Astrocyte (in vitro differentiated cells and primary cell): ENCODE measurements around the gene HSD17B8. TPM values are rescaled to one million over a fixed set of nuclear protein-coding genes. Genes with fewer than 3 reads are reported as not detected.

Experiments used
- DNase-seq: peaks from one replicate; pipeline ENCODE4 v3.0.0-alpha.2; 2010; ENCODE audit warnings: low read depth
- FAIRE-seq: peaks from 2 replicates; lab custom pipeline; 2011; peaks lifted over from hg19 to GRCh38; lab: Jason Lieb, UNC
- H2AFZ ChIP-seq: 2 replicates; pipeline ENCODE4 v1.6.0; 2012; ENCODE audit warnings: low read depth, low read length, inconsistent platforms
- H3K27ac ChIP-seq: 2 replicates; pipeline ENCODE4 v1.5.1; 2011; ENCODE audit warnings: low read depth, low read length, inconsistent platforms
- H3K27me3 ChIP-seq: 2 replicates; pipeline ENCODE4 v1.6.0; 2011; ENCODE audit warnings: low read length, inconsistent platforms; ENCODE audit not compliant: insufficient read depth
- H3K36me3 ChIP-seq: 2 replicates; pipeline ENCODE4 v1.5.1; 2011; ENCODE audit warnings: low read length, inconsistent platforms; ENCODE audit not compliant: insufficient read depth
- H3K4me1 ChIP-seq: 2 replicates; pipeline ENCODE4 v1.5.1; 2011; ENCODE audit warnings: low read length, inconsistent platforms; ENCODE audit not compliant: insufficient read depth
- H3K4me2 ChIP-seq: 2 replicates; pipeline ENCODE4 v1.6.0; 2012; ENCODE audit warnings: low read length, inconsistent platforms
- H3K4me3 ChIP-seq: 2 replicates; pipeline ENCODE4 v1.5.1; 2011; ENCODE audit warnings: low read depth, mild to moderate bottlenecking, low read length, inconsistent platforms; ENCODE audit not compliant: insufficient read depth
- H3K79me2 ChIP-seq: 2 replicates; pipeline ENCODE4 v1.6.0; 2012; ENCODE audit warnings: mild to moderate bottlenecking, low read length, inconsistent platforms; ENCODE audit not compliant: insufficient read depth
- H3K9ac ChIP-seq: 2 replicates; pipeline ENCODE4 v1.6.0; 2012; ENCODE audit warnings: mild to moderate bottlenecking, low read length, inconsistent platforms
- H3K9me3 ChIP-seq: 2 replicates; pipeline ENCODE4 v1.5.1; 2012; ENCODE audit warnings: low read depth, mild to moderate bottlenecking, low read length, inconsistent platforms; ENCODE audit not compliant: insufficient read depth
- H4K20me1 ChIP-seq: 2 replicates; pipeline ENCODE4 v1.6.0; 2012; ENCODE audit warnings: low read length, inconsistent platforms; ENCODE audit not compliant: insufficient read depth
- H3K27ac Mint-ChIP-seq: one replicate; pipeline ENCODE4 v1.8.0; 2021; ENCODE audit warnings: mild to moderate bottlenecking, mixed read lengths; ENCODE audit not compliant: unreplicated experiment
- H3K27me3 Mint-ChIP-seq: one replicate; pipeline ENCODE4 v1.8.0; 2021; ENCODE audit warnings: low read depth, mixed read lengths; ENCODE audit not compliant: unreplicated experiment
- H3K36me3 Mint-ChIP-seq: one replicate; pipeline ENCODE4 v1.8.0; 2021; ENCODE audit warnings: low read depth, mixed read lengths; ENCODE audit not compliant: unreplicated experiment
- H3K4me1 Mint-ChIP-seq: one replicate; pipeline ENCODE4 v1.8.0; 2021; ENCODE audit warnings: low read depth, mixed read lengths; ENCODE audit not compliant: unreplicated experiment
- H3K4me3 Mint-ChIP-seq: one replicate; pipeline ENCODE4 v1.8.0; 2021; ENCODE audit warnings: mild to moderate bottlenecking, moderate library complexity, mixed read lengths; ENCODE audit not compliant: unreplicated experiment
- H3K9me3 Mint-ChIP-seq: one replicate; pipeline ENCODE4 v1.8.0; 2021; ENCODE audit warnings: mild to moderate bottlenecking, mixed read lengths; ENCODE audit not compliant: unreplicated experiment
- CTCF ChIP-seq: IDR thresholded peaks from 2 replicates; pipeline ENCODE4 v1.5.1; 2011; ENCODE audit warnings: low read depth, mild to moderate bottlenecking, inconsistent platforms, low read length, moderate library complexity; ENCODE audit not compliant: insufficient read depth
- EZH2 ChIP-seq: IDR thresholded peaks from 2 replicates; pipeline ENCODE4 v1.6.1; 2012; ENCODE audit warnings: mild to moderate bottlenecking, low read length, inconsistent platforms; ENCODE audit not compliant: insufficient read depth
- total RNA-seq: library from RNA; stranded (reverse); gene quantifications from 2 replicates; pipeline ENCODE4 v1.2.1, GENCODE V29; 2021

HSD17B8 gene
- total RNA-seq, 1 donor from 2014 or later = 2.1 TPM

DNA sequence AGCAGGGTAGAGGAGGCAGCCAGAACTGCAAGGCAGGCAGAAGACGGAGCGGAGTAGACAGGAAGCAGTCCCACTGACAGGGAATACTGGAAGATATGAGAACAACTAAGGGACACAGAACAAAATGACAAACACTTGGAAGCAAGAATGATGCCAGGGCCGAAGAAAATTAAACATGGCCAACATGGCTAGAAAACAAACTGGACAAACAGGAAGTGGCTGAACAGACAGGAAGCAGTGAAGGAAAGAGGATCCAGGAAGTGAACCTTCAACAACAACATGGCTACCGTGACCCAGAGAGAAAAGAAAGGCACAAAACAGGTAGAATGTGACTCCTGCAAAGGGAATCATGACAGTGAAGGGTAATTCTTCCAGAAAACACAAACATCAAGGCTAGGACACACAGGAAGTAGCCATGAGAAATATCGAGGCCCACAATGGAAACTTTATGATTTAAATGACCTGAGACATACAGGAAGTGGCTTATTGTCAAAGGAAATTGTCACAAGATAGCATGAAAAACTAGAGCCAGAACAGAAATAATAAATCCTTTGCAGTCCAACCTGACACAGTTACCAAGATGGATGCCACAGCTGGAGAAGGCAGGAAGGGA is 21.3 kb upstream of the HSD17B8 start:
- H4K20me1 ChIP-seq = no peaks in the 10 kb centered on the region
- H3K4me1 Mint-ChIP-seq = no peaks in the 10 kb centered on the region
- H3K36me3 ChIP-seq = no peaks in the 10 kb centered on the region
- no peaks in the 10 kb centered on the region for H3K4me1 ChIP-seq
- no peak overlapping the region for H3K4me3 ChIP-seq
- TF ChIP-seq EZH2 = no peak
- peaks cover 2% of the 10 kb centered on the region for H3K9me3 Mint-ChIP-seq
- H3K27me3 Mint-ChIP-seq = peaks cover 28% of the 10 kb centered on the region
- H2AFZ ChIP-seq = peak overlapping the region; percentile 73
- no peak overlapping the region for H3K4me3 Mint-ChIP-seq
- H3K27me3 ChIP-seq = no peaks in the 10 kb centered on the region
- H3K9me3 ChIP-seq = no peaks in the 10 kb centered on the region
- no peaks in the 10 kb centered on the region for H3K79me2 ChIP-seq
- H3K9ac ChIP-seq = no peak overlapping the region
- DNase-seq (no peak), FAIRE-seq (no peak)
- H3K27ac Mint-ChIP-seq = no peak overlapping the region
- peaks cover 9% of the 10 kb centered on the region for H3K36me3 Mint-ChIP-seq
- H3K27ac ChIP-seq = no peak overlapping the region
- no peak overlapping the region for H3K4me2 ChIP-seq

- no peak for FAIRE-seq
- TF ChIP-seq CTCF = no peak
- no peak for TF ChIP-seq EZH2
- peaks cover 7% of the 10 kb centered on the region for H3K36me3 Mint-ChIP-seq
These were observed 19.3 kb upstream of the HSD17B8 start for GRCh38 chr6:33185190-33185589.

GRCh38 chr6:33185654-33186187 is 18.7 kb upstream of the HSD17B8 start:
- no peak overlapping the region for H3K4me3 Mint-ChIP-seq
- H3K27me3 ChIP-seq = no peaks in the 10 kb centered on the region
- no peaks in the 10 kb centered on the region for H3K4me1 ChIP-seq
- TF ChIP-seq EZH2 (no peak), CTCF (no peak)
- H3K4me2 ChIP-seq = no peak overlapping the region
- peaks cover 28% of the 10 kb centered on the region for H3K27me3 Mint-ChIP-seq
- no peak overlapping the region for H3K9ac ChIP-seq
- peaks cover 2% of the 10 kb centered on the region for H3K4me1 Mint-ChIP-seq
- no peaks in the 10 kb centered on the region for H3K79me2 ChIP-seq
- DNase-seq (no peak), FAIRE-seq (no peak)
- no peak overlapping the region for H3K27ac Mint-ChIP-seq
- no peak overlapping the region for H2AFZ ChIP-seq
- peaks cover 8% of the 10 kb centered on the region for H3K36me3 Mint-ChIP-seq
- H4K20me1 ChIP-seq = no peaks in the 10 kb centered on the region
- H3K27ac ChIP-seq = no peak overlapping the region
- H3K36me3 ChIP-seq = no peaks in the 10 kb centered on the region
- peaks cover 2% of the 10 kb centered on the region for H3K9me3 Mint-ChIP-seq
- no peaks in the 10 kb centered on the region for H3K9me3 ChIP-seq
- no peak overlapping the region for H3K4me3 ChIP-seq

More at GRCh38 chr6:33185190-33185589, 19.3 kb upstream of the HSD17B8 start:
- H3K4me1 ChIP-seq = no peaks in the 10 kb centered on the region
- Mint-ChIP-seq H3K4me1 (peaks cover under 1% of the 10 kb centered on the region), H3K27ac (no peak overlapping the region), H3K27me3 (peaks cover 24% of the 10 kb centered on the region), H3K9me3 (peaks cover 2% of the 10 kb centered on the region), H3K4me3 (no peak overlapping the region)
- DNase-seq = no peak
- no peak overlapping the region for H3K4me2 ChIP-seq
- H3K27ac ChIP-seq = no peak overlapping the region
- H3K9ac ChIP-seq = no peak overlapping the region
- no peak overlapping the region for H3K4me3 ChIP-seq
- no peaks in the 10 kb centered on the region for H4K20me1 ChIP-seq
- no peaks in the 10 kb centered on the region for H3K36me3 ChIP-seq
- H3K9me3 ChIP-seq = no peaks in the 10 kb centered on the region
- H2AFZ ChIP-seq = no peak overlapping the region
- H3K27me3 ChIP-seq = no peaks in the 10 kb centered on the region
- no peaks in the 10 kb centered on the region for H3K79me2 ChIP-seq
